Effector memory CD8-positive, alpha-beta T cell (primary cell): ENCODE results near the gene RNF44.
"Not testable (repeated sequence)": the region's sequence is repeated elsewhere in the genome, so short reads cannot be mapped to it uniquely, and the experiment has no call there.

Experiments
- ATAC-seq: fragments of 150-1000 bp; cut with Tn5 transposase; replicated peaks from 2 replicates; pipeline ENCODE4 v1.10.0; 2021; ENCODE audit warnings: mild to moderate bottlenecking, moderate library complexity
- DNase-seq, 3 experiments: peaks; one replicate each; pipeline ENCODE4 v3.0.0; 2021
- H3K27ac Mint-ChIP-seq, 2 donors: one replicate each; pipeline ENCODE4 v1.8.0; 2022; ENCODE audit warnings: mild to moderate bottlenecking in 2 of 2, mixed read lengths in 2 of 2, moderate library complexity in 2 of 2
- H3K27me3 Mint-ChIP-seq, 2 donors: one replicate each; pipeline ENCODE4 v1.8.0; 2022; ENCODE audit warnings: mixed read lengths in 2 of 2
- H3K36me3 Mint-ChIP-seq: one replicate; pipeline ENCODE4 v1.8.0; 2022; ENCODE audit warnings: mild to moderate bottlenecking, moderate library complexity, mixed read lengths; ENCODE audit not compliant: insufficient read depth
- H3K4me1 Mint-ChIP-seq, 2 donors: one replicate each; pipeline ENCODE4 v1.8.0; 2022; ENCODE audit warnings: low read depth in 2 of 2, mixed read lengths in 2 of 2
- H3K4me3 Mint-ChIP-seq, 2 donors: one replicate each; pipeline ENCODE4 v1.8.0; 2022; ENCODE audit warnings: mild to moderate bottlenecking in 2 of 2, mixed read lengths in 2 of 2, moderate library complexity in 2 of 2
- H3K9me3 Mint-ChIP-seq, 2 donors: one replicate each; pipeline ENCODE4 v1.8.0; 2022; ENCODE audit warnings: mixed read lengths in 2 of 2

Gene RNF44

DNA sequence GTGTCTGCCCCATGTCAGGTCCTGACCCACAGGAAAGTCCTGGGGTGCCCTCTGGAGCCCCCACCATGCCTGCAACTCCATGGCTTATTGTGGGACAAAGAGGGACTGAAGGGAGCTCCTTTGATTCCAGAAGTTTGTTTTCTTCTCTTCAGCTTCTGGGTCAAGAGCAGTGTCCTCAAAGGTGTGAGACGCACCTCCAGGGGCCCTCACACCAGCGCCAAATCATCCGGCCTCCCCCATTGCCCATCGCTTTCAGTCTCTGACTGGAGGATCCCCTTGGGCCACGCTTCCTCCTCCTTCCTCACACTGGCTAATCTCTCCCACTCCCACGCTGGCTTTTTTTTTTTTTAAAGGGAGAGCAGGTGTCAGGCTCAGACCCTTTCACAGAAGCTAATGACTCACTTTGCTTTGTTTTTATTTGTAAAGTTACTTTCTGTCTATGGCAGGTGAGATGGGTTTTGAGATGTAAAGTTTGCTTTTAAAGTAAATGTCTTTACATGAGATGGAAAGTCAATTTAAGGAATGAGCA is 28.6 kb upstream of the RNF44 start:
- peaks cover 0 to 3% of the 10 kb centered on the region in 2 donors for H3K4me1 Mint-ChIP-seq
- DNase-seq (no peak), ATAC-seq (no peak)
- no peak overlapping the region for H3K4me3 Mint-ChIP-seq
- H3K9me3 Mint-ChIP-seq = no peaks in the 10 kb centered on the region
- no peaks in the 10 kb centered on the region for H3K36me3 Mint-ChIP-seq
- peak overlapping the region; percentile 1 to 49 for H3K27ac Mint-ChIP-seq
- H3K27me3 Mint-ChIP-seq = peaks cover 18 to 40% of the 10 kb centered on the region in 2 donors

DNA sequence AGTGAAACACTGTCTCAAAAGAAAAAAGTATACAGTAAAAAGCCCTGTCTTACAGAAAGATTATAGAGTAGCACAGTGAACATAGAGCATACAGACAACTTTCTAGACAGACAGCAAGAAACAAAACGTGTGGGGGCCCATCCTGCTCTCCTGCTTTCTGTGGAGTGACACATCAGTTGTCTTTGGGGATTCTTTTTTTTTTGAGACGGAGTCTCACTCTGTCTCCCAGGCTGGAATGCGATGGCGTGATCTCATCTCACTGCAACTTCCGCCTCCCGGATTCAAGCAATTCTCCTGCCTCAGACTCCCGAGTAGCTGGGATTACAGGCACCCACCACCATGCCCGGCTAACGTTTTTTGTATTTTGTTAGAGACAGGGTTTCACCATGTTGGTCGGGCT is 26.8 kb upstream of the RNF44 start:
- no peaks in the 10 kb centered on the region for H3K9me3 Mint-ChIP-seq
- H3K4me3 Mint-ChIP-seq = no peak overlapping the region
- peaks cover 18 to 39% of the 10 kb centered on the region in 2 donors for H3K27me3 Mint-ChIP-seq
- no peak overlapping the region for H3K27ac Mint-ChIP-seq
- ATAC-seq (no peak), DNase-seq (no peak)
- peaks cover 5 to 13% of the 10 kb centered on the region in 2 donors for H3K4me1 Mint-ChIP-seq
- H3K36me3 Mint-ChIP-seq = no peaks in the 10 kb centered on the region

DNA sequence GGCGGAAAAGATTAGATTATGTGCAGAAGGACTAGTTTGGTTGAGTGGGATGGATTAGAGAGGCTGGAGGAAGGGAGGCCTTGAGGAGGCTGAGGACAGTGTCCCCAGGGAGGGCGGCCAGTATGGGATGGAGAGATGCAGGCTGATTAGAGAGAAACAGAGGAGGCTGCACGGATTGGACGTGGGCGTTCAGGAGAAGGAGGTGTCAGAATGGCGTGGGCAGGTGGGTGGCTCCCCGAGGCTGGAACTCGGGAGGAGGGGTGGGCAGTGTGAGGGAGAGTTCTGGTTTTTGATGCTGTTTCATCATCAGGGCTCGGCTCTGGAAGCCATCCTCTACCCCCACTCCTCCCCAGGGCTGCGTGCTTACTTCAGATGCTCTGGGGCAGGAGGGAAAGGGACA is 25.0 kb upstream of the RNF44 start:
- peaks cover 5 to 13% of the 10 kb centered on the region in 2 donors for H3K4me1 Mint-ChIP-seq
- peaks cover 18 to 31% of the 10 kb centered on the region in 2 donors for H3K27me3 Mint-ChIP-seq
- ATAC-seq (no peak), DNase-seq (no peak)
- H3K9me3 Mint-ChIP-seq = no peaks in the 10 kb centered on the region
- no peak overlapping the region for H3K27ac Mint-ChIP-seq
- H3K4me3 Mint-ChIP-seq = no peak overlapping the region
- no peaks in the 10 kb centered on the region for H3K36me3 Mint-ChIP-seq

DNA sequence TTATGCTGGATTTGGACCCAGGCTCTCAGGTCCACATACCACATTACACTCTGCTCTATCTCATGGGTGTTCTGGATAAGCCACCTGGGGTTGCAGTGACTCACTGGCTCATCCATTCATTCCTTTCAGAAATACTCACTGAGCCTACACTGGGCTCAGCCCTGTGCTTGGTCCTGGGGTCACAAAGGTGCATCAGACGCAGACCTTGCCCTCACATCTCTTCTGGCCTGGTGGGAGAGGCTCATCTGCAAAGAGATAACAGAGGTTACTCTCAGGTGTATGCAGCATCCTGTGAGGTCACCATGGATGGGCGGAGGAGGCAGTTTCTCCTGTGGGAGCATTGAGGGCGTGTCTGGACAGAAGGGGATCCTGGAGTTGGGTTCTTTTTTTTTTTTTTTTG is 24.1 kb upstream of the RNF44 start:
- Mint-ChIP-seq H3K27ac (no peak overlapping the region), H3K4me3 (no peak overlapping the region), H3K4me1 (peaks cover 5 to 14% of the 10 kb centered on the region in 2 donors), H3K27me3 (peaks cover 12 to 23% of the 10 kb centered on the region in 2 donors), H3K9me3 (no peaks in the 10 kb centered on the region), H3K36me3 (no peaks in the 10 kb centered on the region)
- ATAC-seq (no peak), DNase-seq (no peak)

DNA sequence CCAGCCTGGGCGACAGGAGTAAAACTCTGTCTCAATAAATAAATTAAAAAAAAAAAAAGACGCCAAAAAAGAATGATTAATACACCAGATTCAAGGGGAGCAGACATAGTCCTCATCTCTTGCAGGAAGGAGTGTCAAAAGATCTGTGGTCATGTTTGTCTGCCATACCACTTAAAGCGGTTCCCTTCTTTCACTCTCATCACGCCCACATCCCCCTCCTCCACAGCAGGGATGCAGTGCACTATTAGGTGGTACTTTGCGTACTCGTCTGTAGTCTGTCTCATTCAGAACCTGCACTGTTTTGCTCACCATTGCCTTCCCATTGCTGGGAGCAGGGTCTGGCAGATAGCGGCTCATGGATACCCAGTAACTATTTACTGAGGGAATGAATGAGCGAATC is 23.2 kb upstream of the RNF44 start:
- no peak for ATAC-seq
- peaks cover 10 to 18% of the 10 kb centered on the region in 2 donors for H3K4me1 Mint-ChIP-seq
- no peaks in the 10 kb centered on the region for H3K36me3 Mint-ChIP-seq
- H3K4me3 Mint-ChIP-seq = no peak overlapping the region
- H3K9me3 Mint-ChIP-seq = no peaks in the 10 kb centered on the region
- DNase-seq = no peak
- H3K27me3 Mint-ChIP-seq = peaks cover 6 to 14% of the 10 kb centered on the region in 2 donors
- H3K27ac Mint-ChIP-seq = no peak overlapping the region

DNA sequence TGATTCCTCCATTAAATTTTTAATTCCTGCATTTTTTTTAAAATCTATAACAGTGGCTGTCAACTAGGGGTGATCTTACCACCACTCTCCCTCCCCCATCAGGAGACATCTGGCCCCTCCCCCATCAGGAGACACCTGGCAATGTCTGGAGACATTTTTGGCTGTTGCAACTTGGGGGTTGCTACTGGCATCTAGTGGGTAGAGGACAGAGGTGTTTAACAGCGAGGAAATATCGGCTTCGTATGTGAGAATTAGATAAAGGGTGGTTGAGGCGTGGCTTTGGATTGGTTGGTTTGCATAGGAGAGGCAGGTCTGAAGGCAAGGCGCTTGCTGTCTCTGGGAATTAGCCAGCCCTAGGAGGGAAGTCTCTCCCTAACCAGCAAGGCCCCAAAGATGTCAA is 22.5 kb upstream of the RNF44 start:
- no peaks in the 10 kb centered on the region for H3K9me3 Mint-ChIP-seq
- H3K27me3 Mint-ChIP-seq = peaks cover 6 to 12% of the 10 kb centered on the region in 2 donors
- peaks cover 15 to 25% of the 10 kb centered on the region in 2 donors for H3K4me1 Mint-ChIP-seq
- no peak overlapping the region for H3K4me3 Mint-ChIP-seq
- DNase-seq = no peak
- no peak overlapping the region for H3K27ac Mint-ChIP-seq
- ATAC-seq = peak; percentile 62
- H3K36me3 Mint-ChIP-seq = no peaks in the 10 kb centered on the region

DNA sequence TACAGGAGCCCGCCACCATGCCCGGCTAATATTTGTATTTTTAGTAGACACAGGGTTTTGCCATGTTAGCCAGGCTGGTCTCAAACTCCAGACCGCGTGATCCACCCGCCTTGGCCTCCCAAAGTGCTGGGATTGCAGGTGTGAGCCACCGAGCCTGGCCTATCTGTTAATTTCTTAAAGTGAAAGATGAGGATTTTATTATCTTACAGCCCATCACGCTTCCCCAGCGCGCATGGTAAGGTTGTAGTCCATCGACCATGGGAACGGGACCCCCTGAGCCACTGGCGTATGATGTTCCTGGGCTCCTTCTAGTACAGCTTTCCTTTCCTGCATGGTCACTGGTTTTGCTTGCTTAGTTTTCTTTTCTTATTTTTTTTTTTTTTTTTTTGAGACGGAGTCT is 20.6 kb upstream of the RNF44 start:
- DNase-seq (no peak), ATAC-seq (no peak)
- no peak overlapping the region for H3K27ac Mint-ChIP-seq
- no peaks in the 10 kb centered on the region for H3K9me3 Mint-ChIP-seq
- H3K4me1 Mint-ChIP-seq = peaks cover 24 to 32% of the 10 kb centered on the region in 2 donors
- H3K4me3 Mint-ChIP-seq = no peak overlapping the region
- H3K36me3 Mint-ChIP-seq = no peaks in the 10 kb centered on the region
- H3K27me3 Mint-ChIP-seq = peaks cover 6 to 12% of the 10 kb centered on the region in 2 donors

DNA sequence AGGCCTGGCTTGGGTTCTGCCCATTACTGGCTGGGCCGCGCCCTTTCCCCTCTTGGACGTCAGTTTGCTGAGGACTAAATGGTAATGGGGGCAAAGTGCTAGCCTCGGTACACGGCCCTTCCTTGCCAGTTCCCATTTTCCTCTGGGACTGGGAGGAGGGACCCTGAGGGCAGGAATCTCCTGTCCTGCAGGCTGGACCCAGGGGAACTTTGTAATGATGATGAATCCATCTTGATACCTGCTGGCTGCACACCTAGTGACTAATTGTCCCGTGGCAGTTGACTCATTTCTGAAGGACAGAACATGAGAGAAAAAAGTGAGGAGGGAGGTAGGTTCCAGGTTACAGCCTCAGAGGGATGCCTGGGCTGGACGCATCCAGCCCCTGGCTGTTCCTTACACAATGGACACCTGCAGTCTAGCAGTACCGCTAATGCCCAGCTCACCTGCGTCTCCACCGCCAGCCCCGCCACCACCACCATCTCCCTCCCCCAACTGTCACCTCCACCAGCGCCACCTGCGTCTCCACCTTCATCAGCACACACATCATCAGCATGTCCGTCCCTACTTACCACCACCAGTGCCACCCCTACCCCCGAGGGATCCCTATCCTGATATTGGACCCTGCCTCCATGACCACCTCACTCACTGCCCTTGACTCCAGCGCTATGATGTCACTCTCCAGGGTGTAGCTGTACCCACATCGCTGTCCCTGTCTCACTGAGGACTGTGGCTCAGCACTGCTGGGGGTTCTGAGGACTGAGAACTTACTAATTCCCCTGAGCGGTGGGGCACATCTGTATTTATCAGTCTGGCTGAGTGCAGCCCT is 16.3 kb upstream of the RNF44 start:
- no peak for ATAC-seq
- H3K4me1 Mint-ChIP-seq = peaks cover 29 to 35% of the 10 kb centered on the region in 2 donors
- H3K4me3 Mint-ChIP-seq = no peak overlapping the region
- H3K27me3 Mint-ChIP-seq = no peaks in the 10 kb centered on the region
- no peaks in the 10 kb centered on the region for H3K36me3 Mint-ChIP-seq
- DNase-seq = no peak
- peak overlapping the region in 1 of 2 donors; percentile 82 for H3K27ac Mint-ChIP-seq
- H3K9me3 Mint-ChIP-seq = no peaks in the 10 kb centered on the region

DNA sequence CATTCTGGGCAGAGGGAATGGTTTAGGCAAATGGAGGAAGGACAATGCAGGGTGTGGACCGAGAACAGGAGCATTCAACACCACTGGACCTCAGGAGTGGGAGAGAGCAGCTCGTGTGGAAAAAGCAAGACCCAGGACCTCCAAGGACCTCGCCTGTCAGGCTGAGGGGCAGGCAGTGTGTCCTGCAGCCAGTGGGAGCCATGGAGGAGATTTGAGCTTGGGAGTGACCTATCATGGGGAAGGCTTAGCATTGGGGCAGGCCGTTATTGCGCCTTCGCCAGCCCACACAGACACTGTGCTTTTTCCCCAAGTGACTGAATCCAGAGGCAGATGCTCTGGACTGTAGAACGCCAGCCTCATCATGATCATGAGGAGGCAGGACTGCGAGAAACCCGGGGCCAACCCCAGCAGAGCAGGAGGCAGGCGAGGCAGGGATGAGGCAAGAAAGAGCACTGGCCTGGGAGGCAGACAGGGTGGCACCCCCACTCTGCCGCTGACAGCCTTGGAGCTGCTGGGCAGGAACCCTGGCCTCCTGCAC is 15.2 kb upstream of the RNF44 start:
- no peak overlapping the region for H3K4me3 Mint-ChIP-seq
- ATAC-seq = no peak
- no peaks in the 10 kb centered on the region for H3K27me3 Mint-ChIP-seq
- peaks cover 29 to 39% of the 10 kb centered on the region in 2 donors for H3K4me1 Mint-ChIP-seq
- H3K9me3 Mint-ChIP-seq = no peaks in the 10 kb centered on the region
- H3K27ac Mint-ChIP-seq = peak overlapping the region; percentile 59 to 66
- DNase-seq = no peak
- peaks cover 6% of the 10 kb centered on the region for H3K36me3 Mint-ChIP-seq

DNA sequence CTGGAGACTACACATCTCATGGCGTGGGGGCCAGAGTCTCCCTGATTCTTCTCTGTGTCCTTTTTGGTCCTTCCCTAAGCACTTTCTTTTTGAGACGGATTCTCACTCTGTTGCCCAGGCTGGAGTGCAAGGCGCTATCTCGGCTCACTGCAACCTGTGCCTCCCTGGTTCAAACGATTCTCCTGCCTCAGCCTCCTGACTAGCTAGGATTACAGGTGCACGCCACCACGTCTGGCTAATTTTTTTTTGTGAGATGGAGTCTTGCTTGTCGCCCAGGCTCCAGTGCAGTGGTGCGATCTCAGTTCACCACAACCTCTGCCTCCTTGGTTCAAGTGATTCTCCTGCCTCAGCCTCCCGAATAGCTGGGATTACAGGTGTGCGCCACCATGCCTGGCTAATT is 13.7 kb upstream of the RNF44 start:
- not testable (repeated sequence) for H3K9me3 Mint-ChIP-seq, H3K36me3 Mint-ChIP-seq, DNase-seq, H3K27me3 Mint-ChIP-seq, ATAC-seq
- Mint-ChIP-seq H3K4me1 (peaks cover 27 to 38% of the 10 kb centered on the region in 2 donors), H3K27ac (peak overlapping the region; percentile 80 to 86), H3K4me3 (peak overlapping the region; percentile 3 to 64)

DNA sequence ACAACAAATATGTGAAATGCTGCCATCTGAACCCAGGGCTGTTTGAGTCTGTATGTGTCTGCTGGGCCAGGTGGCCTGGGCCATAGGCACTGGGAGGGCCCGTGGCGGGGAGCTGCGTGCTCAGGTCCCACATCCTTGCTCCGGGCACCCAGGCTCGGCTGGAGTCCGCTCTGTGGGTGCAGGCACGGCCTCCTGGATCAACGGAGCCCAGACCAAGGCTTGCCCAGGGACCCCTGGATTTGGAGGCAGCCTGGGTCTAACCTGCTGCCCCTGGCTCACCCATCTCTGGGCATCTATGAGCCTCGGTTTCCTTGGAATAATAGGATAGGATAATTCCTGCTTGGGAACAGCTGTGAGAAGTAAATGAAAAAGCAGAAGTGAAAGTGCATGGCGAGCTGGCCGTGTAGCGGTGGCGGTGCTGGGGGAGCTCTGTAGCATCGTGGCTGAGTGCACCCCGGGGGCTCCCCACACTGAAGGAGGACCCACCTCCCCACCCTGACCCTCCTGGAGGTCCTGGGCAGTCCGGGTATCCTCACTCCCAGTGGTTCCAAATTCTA is 13.2 kb upstream of the RNF44 start:
- ATAC-seq (no peak), DNase-seq (no peak)
- Mint-ChIP-seq H3K4me1 (peaks cover 24 to 40% of the 10 kb centered on the region in 2 donors), H3K4me3 (peak overlapping the region; percentile 18 to 64), H3K9me3 (no peaks in the 10 kb centered on the region), H3K27ac (peak overlapping the region; percentile 80 to 86), H3K27me3 (no peaks in the 10 kb centered on the region), H3K36me3 (peaks cover 6% of the 10 kb centered on the region)

DNA sequence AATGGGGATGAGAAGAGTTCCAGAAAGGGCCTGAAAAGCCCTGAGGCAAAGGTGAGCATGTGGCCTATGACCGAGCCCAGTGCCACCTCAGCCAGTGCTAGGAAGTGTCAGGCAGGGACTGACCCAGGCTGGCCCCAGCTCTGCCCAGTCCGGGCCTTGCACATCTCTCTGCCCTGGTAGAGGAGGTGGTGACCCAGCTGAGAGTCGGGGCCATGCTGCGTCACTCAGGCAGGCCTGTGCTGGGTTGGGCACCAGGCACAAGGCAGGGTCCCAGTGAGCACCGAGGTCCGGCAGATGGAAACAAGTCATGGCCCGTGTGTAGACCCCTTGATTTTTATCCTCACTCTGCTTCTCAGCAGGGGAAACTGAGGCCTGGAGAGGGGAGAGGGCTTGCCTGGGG is 12.7 kb upstream of the RNF44 start:
- peaks cover 24 to 38% of the 10 kb centered on the region in 2 donors for H3K4me1 Mint-ChIP-seq
- H3K9me3 Mint-ChIP-seq = no peaks in the 10 kb centered on the region
- H3K27ac Mint-ChIP-seq = peak overlapping the region; percentile 80 to 86
- H3K27me3 Mint-ChIP-seq = no peaks in the 10 kb centered on the region
- ATAC-seq (no peak), DNase-seq (no peak)
- no peak overlapping the region for H3K4me3 Mint-ChIP-seq
- H3K36me3 Mint-ChIP-seq = peaks cover 6% of the 10 kb centered on the region

DNA sequence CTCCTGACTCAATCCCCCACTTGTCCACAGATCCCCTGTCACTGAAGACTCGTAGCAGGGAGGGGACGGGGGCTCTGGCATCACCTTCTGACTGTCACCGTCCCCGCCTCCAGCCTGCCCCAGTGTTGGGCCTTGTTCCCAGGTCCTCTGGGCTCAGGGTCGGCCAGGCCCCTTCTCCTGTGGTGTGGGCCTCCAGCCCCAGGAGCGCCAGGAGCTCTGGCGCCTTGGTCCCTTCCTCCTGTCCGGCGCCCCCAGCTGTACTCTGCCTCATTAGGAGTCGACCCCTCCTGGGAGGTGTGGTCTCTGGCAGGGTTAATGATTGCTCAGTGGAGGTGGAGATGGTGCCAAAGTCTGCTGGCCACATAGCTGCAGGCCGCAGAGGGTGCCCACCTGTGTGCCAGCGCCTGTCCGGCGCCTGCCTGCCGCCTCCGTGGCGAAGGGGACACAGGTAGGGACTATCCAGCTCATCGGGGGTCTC is 11.8 kb upstream of the RNF44 start, which contains the start of gene CDHR2:
CDHR2 (plus strand) TSS at position 376 of the 478 bp plus-strand sequence. CDS start 16,011 bp downstream, outside the sequence.
- no peaks in the 10 kb centered on the region for H3K9me3 Mint-ChIP-seq
- DNase-seq (no peak), ATAC-seq (no peak)
- H3K27ac Mint-ChIP-seq = peak within 1 kb of the TSS; percentile 80 to 86
- peaks cover 6% of the 10 kb centered on the region for H3K36me3 Mint-ChIP-seq
- peak within 1 kb of the TSS; percentile 18 to 64 for H3K4me3 Mint-ChIP-seq
- H3K27me3 Mint-ChIP-seq = no peaks in the 10 kb centered on the region
- H3K4me1 Mint-ChIP-seq = peaks cover 28 to 39% of the 10 kb centered on the region in 2 donors
